K562 (cell line): ENCODE measurements around the gene PTPRM. TPM values are rescaled to one million over a fixed set of nuclear protein-coding genes. Genes with fewer than 3 reads are reported as not detected.

Source experiments
- ATAC-seq: fragments of 200-7000 bp; cut with Tn5 transposase; 3 replicates; pipeline ENCODE4 v1.9.1; 2020; ENCODE audit warnings: moderate library complexity
- BruUV-seq: library from RNA; stranded (reverse); fragments of 400-500 nt; replicated peaks from 2 replicates; lab custom pipeline; 2021; lab: Mats Ljungman, UMichigan
- CTCF ChIA-PET: fragments of 300-600 bp; formaldehyde crosslinking; extraction: SDS; loops from one replicate; lab custom pipeline; 2021; ENCODE audit warnings: low intra/inter-chr PET ratio; lab: Yijun Ruan, JAX
- POLR2A ChIA-PET: fragments of 300-600, 350-650 bp; sonication (Branson Sonifier 250); formaldehyde crosslinking; extraction: SDS; loops from one replicate; lab custom pipeline; 2021; ENCODE audit warnings: antibody characterized with exemption, inconsistent platforms; lab: Yijun Ruan, JAX
- DNase-seq, 4 experiments: peaks; one replicate each; pipeline versions ENCODE4 v3.0.0 to v3.0.0-alpha.2; 2011 to 2018; ENCODE audit warnings: low spot score in 3 of 4, mixed read lengths in 3 of 4; ENCODE audit errors: extremely low read depth in 1 of 4
- FAIRE-seq: peaks from 2 replicates; lab custom pipeline; 2011; peaks lifted over from hg19 to GRCh38; lab: Jason Lieb, UNC
- H2AFZ ChIP-seq: 2 replicates; pipeline ENCODE4 v1.6.0; 2011; ENCODE audit warnings: low read depth, low read length, control low read depth, inconsistent platforms
- H3K27ac ChIP-seq: fragments of 200-600 bp; 3 replicates; pipeline ENCODE4 v1.8.0; 2011; ENCODE audit warnings: low read depth, mild to moderate bottlenecking, control low read depth, inconsistent platforms, low read length, moderate library complexity, mixed read lengths; ENCODE audit errors: extremely low read depth
- H3K27me3 ChIP-seq, 2 experiments: fragments of 300-600 bp in 1 of 2; 2 replicates in 1 of 2; 3 replicates in 1 of 2; pipeline versions ENCODE4 v1.6.0 to v1.8.0; 2011; ENCODE audit warnings: inconsistent platforms in 2 of 2, low read length in 2 of 2, mild to moderate bottlenecking in 1 of 2, mixed read lengths in 1 of 2, moderate library complexity in 1 of 2; ENCODE audit not compliant: control insufficient read depth in 2 of 2, insufficient read depth in 2 of 2
- H3K36me3 ChIP-seq: fragments of 300-600 bp; 3 replicates; pipeline ENCODE4 v1.8.0; 2011; ENCODE audit warnings: mild to moderate bottlenecking, low read length, inconsistent platforms; ENCODE audit not compliant: control insufficient read depth, insufficient read depth
- H3K4me1 ChIP-seq, 2 experiments: fragments of 200-600 bp in 1 of 2; replicated peaks in 1 of 2; 2 replicates in 1 of 2; 3 replicates in 1 of 2; pipeline versions ENCODE4 v1.5.1 to v1.8.0; 2011; ENCODE audit warnings: inconsistent platforms in 2 of 2, low read length in 2 of 2, mild to moderate bottlenecking in 1 of 2, mixed read lengths in 1 of 2, moderate library complexity in 1 of 2; ENCODE audit not compliant: control insufficient read depth in 2 of 2, insufficient read depth in 2 of 2
- H3K4me2 ChIP-seq: 2 replicates; pipeline ENCODE4 v1.6.1; 2011; ENCODE audit warnings: low read length, control low read depth, inconsistent platforms, mixed read lengths; ENCODE audit not compliant: insufficient read depth
- H3K4me3 ChIP-seq: fragments of 200-600 bp; sonication (generic), shearing (Covaris generic); 2 replicates; pipeline ENCODE4 v1.5.1; 2016; ENCODE audit warnings: control low read depth, inconsistent platforms
- H3K79me2 ChIP-seq: fragments of 200-600 bp; 3 replicates; pipeline ENCODE4 v1.8.0; 2011; ENCODE audit warnings: low read length, inconsistent platforms; ENCODE audit not compliant: control insufficient read depth, insufficient read depth
- H3K9ac ChIP-seq, 2 experiments: 2 replicates each; pipeline versions ENCODE4 v1.6.0 to v1.6.1; 2011; ENCODE audit warnings: low read depth in 2 of 2, low read length in 2 of 2, control low read depth in 1 of 2, inconsistent platforms in 1 of 2, mild to moderate bottlenecking in 1 of 2, mixed read lengths in 1 of 2; ENCODE audit not compliant: insufficient read depth in 1 of 2
- H3K9me1 ChIP-seq: one replicate; pipeline ENCODE4 v1.6.0; 2011; ENCODE audit warnings: inconsistent platforms, mild to moderate bottlenecking, low read length, moderate library complexity; ENCODE audit not compliant: control insufficient read depth, insufficient read depth
- H3K9me3 ChIP-seq: replicated peaks from 2 replicates; pipeline ENCODE4 v1.5.1; 2011; ENCODE audit warnings: low read depth, low read length, inconsistent platforms; ENCODE audit not compliant: control insufficient read depth, insufficient read depth
- H4K20me1 ChIP-seq: replicated peaks from 2 replicates; pipeline ENCODE4 v1.6.1; 2011; ENCODE audit warnings: low read length, inconsistent platforms, mixed read lengths; ENCODE audit not compliant: control insufficient read depth, insufficient read depth
- CBX5 ChIP-seq: IDR thresholded peaks from 2 replicates; pipeline ENCODE4 v1.6.1; 2014; ENCODE audit warnings: low read depth, borderline replicate concordance
- CHCHD3 ChIP-seq: fragments of 250-450 bp; sonication (Bioruptor Pico); IDR thresholded peaks from 2 replicates; pipeline ENCODE4 v2.1.2; 2022; ENCODE audit warnings: mild to moderate bottlenecking
- MAFK ChIP-seq: IDR thresholded peaks from 2 replicates; pipeline ENCODE4 v1.6.1; 2011; ENCODE audit warnings: low read length, improper control_type of control experiment
- NCOA6 ChIP-seq: fragments of 450-650 bp; IDR thresholded peaks from 2 replicates; pipeline ENCODE4 v1.6.1; 2017; ENCODE audit warnings: mild to moderate bottlenecking
- NFYB ChIP-seq: IDR thresholded peaks from 2 replicates; pipeline ENCODE4 v1.6.1; 2011; ENCODE audit warnings: mild to moderate bottlenecking, moderate library complexity; ENCODE audit not compliant: insufficient read length; ENCODE audit errors: extremely low read depth
- PURB ChIP-seq: sonication (generic); formaldehyde crosslinking; IDR thresholded peaks from 2 replicates; pipeline ENCODE4 v1.9.0; 2021; ENCODE audit warnings: low read depth, mild to moderate bottlenecking, missing genetic modification reagents
- SRF ChIP-seq, 2 experiments: fragments of 250-450, 450-650 bp in 1 of 2; sonication (Bioruptor Pico) in 1 of 2; sonication (generic) in 1 of 2; formaldehyde crosslinking; IDR thresholded peaks; 2 replicates each; pipeline versions ENCODE4 v1.5.0 to v1.5.1; 2020 to 2022; ENCODE audit warnings: mild to moderate bottlenecking in 1 of 2, missing genetic modification reagents in 1 of 2
- WGBS: fragments of 100-300 bp; shearing (Covaris generic); methylation state at CpG from one replicate; pipeline ENCODE4 v1.1.6; 2016; ENCODE audit warnings: low coverage, mixed read lengths; ENCODE audit not compliant: insufficient coverage; ENCODE audit errors: missing lambda C conversion rate; 5-methylcytosine and 5-hydroxymethylcytosine counted together
- in situ Hi-C: fragments of 300-500 bp; cut with MboI; formaldehyde crosslinking; loops from 4 replicates; pipeline ENCODE4 v1.15.0; 2018; ENCODE audit warnings: inconsistent platforms, mixed read lengths
- intact Hi-C: fragments of 100-400 bp; cut with micrococcal nuclease; formaldehyde crosslinking; loops from 2 replicates; pipeline ENCODE4 v1.14.2; 2022
- polyA plus RNA-seq, 8 experiments: library from polyadenylated mRNA; depleted of rRNA in 4 of 8; stranded (reverse) in 5 of 8; unstranded in 3 of 8; fragments of >200 nt; fragmentation: Nextera tagmentation in 2 of 8; fragmentation: Illumina TruSeq in 1 of 8; extraction: Ambion mirVana in 2 of 8; extraction: Trizol in 1 of 8; gene quantifications; 2 replicates each; pipeline versions ENCODE4 v1.2.1 to v1.2.3, GENCODE V29; 2011 to 2014; ENCODE audit warnings: inconsistent platforms in 1 of 8, missing spikeins in 1 of 8
- total RNA-seq, 7 experiments: library from RNA; depleted of rRNA in 6 of 7; stranded (reverse); fragments of >200 nt in 6 of 7; fragmentation: Illumina TruSeq in 2 of 7; extraction: Trizol in 2 of 7; gene quantifications; 2 replicates each; pipeline versions ENCODE4 v1.2.1 to v1.2.3, GENCODE V29; 2011 to 2021; ENCODE audit warnings: low replicate concordance in 1 of 7
- TF ChIP-seq, protein P1 (sequence below): sonication (generic); formaldehyde crosslinking; IDR thresholded peaks from 2 replicates; pipeline ENCODE4 v1.8.1; 2023; ENCODE audit warnings: missing genetic modification reagents, mild to moderate bottlenecking, borderline replicate concordance

PTPRM gene
- total and polyA plus RNA-seq, 9 of the 15 experiments (the other 6 are each of a cell fraction or from before 2014, with no cell fraction given) = 0.03 to 0.16 (median 0.08) TPM; not detected in 3

DNA sequence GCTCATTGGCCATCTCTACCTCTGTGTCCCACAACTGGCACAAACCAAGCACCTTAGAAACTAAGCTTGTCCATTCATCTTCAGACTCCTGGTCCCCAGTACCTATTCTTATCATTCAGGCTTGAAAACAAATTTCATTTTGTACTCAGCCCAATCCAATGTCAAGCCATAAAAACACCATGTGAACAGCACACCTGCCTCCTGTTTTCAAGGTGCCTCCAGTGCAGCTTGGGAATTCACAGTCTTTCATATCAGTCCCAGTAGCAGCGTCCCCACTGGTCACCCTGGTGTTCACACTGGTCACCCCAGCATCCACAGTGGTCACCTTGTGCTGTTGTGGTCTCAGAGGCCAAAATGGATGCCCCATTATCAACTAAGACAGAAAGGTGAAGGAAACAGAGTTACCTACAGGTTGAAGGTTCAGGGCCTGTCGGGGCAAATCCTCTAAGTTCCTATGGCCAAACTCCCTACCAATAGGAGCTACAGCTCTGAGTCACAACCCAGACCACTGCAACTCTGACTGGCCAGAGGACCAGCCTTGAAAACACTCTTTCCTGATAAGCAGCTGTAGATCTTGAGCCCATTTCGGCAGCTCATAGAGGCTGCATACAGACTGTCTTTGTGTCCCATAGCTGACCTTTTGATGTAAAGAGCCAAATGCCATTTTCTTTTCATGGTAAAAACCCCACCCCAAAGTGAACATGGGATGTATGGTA, 782.6 kb downstream of the PTPRM start:
- Histone ChIP-seq H3K4me1 (no peaks in the 10 kb centered on the region), H3K36me3 (no peaks in the 10 kb centered on the region), H3K27ac (no peak overlapping the region), H2AFZ (no peak overlapping the region), H3K9me1 (no peaks in the 10 kb centered on the region), H3K79me2 (no peaks in the 10 kb centered on the region), H4K20me1 (no peaks in the 10 kb centered on the region), H3K9me3 (no peaks in the 10 kb centered on the region), H3K27me3 (peaks cover 0 to 8% of the 10 kb centered on the region in 2 experiments; a peak in 2 of 5 replicates), H3K9ac (no peak overlapping the region), H3K4me2 (no peak overlapping the region), H3K4me3 (no peak overlapping the region)
- TF ChIP-seq NFYB (peak; percentile 29), CBX5 (no peak)
- FAIRE-seq = no peak
- ChIA-PET CTCF (no interaction called here), POLR2A (interaction anchor here (0.6 to 0.9 kb wide), 3 partner anchors 11 to 1078 kb away, joined by 3 read pairs; no protein-coding TSS in a partner anchor)
- no peak for DNase-seq
- no peak for ATAC-seq
- BruUV-seq = no TSS peak
- in situ Hi-C loops (no loop called here), intact Hi-C loops (no loop called here)
- 0% methylated on average over 3 of the region's 3 CpGs for WGBS

DNA sequence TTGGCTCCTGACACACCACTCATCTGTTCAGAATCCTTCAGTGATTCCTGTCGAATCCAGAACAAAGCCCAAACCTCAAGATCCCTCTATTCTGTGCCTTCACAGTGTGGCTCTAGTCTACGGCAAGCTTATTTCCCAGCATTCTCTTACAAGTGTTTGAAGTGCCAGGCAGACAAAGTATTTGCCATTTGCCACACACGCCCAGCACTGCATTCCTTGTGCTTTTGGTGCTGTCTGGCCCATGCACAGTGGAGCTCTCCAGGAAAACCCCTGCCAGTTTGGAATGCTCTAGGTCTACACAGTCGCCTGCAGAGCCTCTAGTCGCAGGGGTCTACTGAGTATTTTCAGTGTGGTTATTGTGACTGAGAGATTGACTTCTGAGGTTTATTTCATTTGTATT, 783.5 kb downstream of the PTPRM start:
- H3K4me3 ChIP-seq = no peak overlapping the region
- CTCF ChIA-PET = no interaction called here
- no peaks in the 10 kb centered on the region for H3K9me1 ChIP-seq
- ATAC-seq = no peak
- no peak overlapping the region for H3K9ac ChIP-seq
- H4K20me1 ChIP-seq = no peaks in the 10 kb centered on the region
- no peak for FAIRE-seq
- no peak overlapping the region for H3K4me2 ChIP-seq
- H3K36me3 ChIP-seq = no peaks in the 10 kb centered on the region
- no peak overlapping the region for H2AFZ ChIP-seq
- TF ChIP-seq CHCHD3 (CRISPR knock-in tag) = no peak
- no peak for TF ChIP-seq SRF (CRISPR knock-in tag; IDR thresholded peaks at IDR 0.05)
- TF ChIP-seq, protein P1, sequence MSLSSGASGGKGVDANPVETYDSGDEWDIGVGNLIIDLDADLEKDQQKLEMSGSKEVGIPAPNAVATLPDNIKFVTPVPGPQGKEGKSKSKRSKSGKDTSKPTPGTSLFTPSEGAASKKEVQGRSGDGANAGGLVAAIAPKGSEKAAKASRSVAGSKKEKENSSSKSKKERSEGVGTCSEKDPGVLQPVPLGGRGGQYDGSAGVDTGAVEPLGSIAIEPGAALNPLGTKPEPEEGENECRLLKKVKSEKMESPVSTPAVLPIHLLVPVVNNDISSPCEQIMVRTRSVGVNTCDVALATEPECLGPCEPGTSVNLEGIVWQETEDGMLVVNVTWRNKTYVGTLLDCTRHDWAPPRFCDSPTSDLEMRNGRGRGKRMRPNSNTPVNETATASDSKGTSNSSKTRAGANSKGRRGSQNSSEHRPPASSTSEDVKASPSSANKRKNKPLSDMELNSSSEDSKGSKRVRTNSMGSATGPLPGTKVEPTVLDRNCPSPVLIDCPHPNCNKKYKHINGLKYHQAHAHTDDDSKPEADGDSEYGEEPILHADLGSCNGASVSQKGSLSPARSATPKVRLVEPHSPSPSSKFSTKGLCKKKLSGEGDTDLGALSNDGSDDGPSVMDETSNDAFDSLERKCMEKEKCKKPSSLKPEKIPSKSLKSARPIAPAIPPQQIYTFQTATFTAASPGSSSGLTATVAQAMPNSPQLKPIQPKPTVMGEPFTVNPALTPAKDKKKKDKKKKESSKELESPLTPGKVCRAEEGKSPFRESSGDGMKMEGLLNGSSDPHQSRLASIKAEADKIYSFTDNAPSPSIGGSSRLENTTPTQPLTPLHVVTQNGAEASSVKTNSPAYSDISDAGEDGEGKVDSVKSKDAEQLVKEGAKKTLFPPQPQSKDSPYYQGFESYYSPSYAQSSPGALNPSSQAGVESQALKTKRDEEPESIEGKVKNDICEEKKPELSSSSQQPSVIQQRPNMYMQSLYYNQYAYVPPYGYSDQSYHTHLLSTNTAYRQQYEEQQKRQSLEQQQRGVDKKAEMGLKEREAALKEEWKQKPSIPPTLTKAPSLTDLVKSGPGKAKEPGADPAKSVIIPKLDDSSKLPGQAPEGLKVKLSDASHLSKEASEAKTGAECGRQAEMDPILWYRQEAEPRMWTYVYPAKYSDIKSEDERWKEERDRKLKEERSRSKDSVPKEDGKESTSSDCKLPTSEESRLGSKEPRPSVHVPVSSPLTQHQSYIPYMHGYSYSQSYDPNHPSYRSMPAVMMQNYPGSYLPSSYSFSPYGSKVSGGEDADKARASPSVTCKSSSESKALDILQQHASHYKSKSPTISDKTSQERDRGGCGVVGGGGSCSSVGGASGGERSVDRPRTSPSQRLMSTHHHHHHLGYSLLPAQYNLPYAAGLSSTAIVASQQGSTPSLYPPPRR (CRISPR knock-in tag) = no peak
- TF ChIP-seq NCOA6 = no peak
- no peak for TF ChIP-seq MAFK
- TF ChIP-seq PURB (CRISPR knock-in tag) = no peak
- TF ChIP-seq, all 486 proteins: peak for 0
- Histone ChIP-seq H3K27me3 (peaks cover 0 to 8% of the 10 kb centered on the region in 2 experiments; a peak in 2 of 5 replicates), H3K27ac (no peak overlapping the region), H3K9me3 (no peaks in the 10 kb centered on the region), H3K4me1 (no peaks in the 10 kb centered on the region), H3K79me2 (no peaks in the 10 kb centered on the region)
- in situ Hi-C loops = no loop called here
- no peak for DNase-seq
- WGBS = 2% methylated on average over 5 of the region's 5 CpGs
- intact Hi-C loops = no loop called here
- no TSS peak for BruUV-seq
- POLR2A ChIA-PET = interaction anchor here (0.9 kb wide), 1 partner anchor 10 kb away, joined by 3 read pairs; no protein-coding TSS in a partner anchor
